Activated CD8-positive, alpha-beta memory T cell treated with anti-CD3 and anti-CD28 coated beads for 1 hour (primary cell): ENCODE data around the gene PACS1.
A peak's percentile ranks its signal among the peaks of the same experiment; 100 is the strongest.

Experiments used
- DNase-seq, 2 donors: peaks; one replicate each; pipeline ENCODE4 v3.0.0-alpha.2; 2020; ENCODE audit warnings: low read depth in 1 of 2; ENCODE audit errors: extremely low read depth in 1 of 2

PACS1 gene

DNA sequence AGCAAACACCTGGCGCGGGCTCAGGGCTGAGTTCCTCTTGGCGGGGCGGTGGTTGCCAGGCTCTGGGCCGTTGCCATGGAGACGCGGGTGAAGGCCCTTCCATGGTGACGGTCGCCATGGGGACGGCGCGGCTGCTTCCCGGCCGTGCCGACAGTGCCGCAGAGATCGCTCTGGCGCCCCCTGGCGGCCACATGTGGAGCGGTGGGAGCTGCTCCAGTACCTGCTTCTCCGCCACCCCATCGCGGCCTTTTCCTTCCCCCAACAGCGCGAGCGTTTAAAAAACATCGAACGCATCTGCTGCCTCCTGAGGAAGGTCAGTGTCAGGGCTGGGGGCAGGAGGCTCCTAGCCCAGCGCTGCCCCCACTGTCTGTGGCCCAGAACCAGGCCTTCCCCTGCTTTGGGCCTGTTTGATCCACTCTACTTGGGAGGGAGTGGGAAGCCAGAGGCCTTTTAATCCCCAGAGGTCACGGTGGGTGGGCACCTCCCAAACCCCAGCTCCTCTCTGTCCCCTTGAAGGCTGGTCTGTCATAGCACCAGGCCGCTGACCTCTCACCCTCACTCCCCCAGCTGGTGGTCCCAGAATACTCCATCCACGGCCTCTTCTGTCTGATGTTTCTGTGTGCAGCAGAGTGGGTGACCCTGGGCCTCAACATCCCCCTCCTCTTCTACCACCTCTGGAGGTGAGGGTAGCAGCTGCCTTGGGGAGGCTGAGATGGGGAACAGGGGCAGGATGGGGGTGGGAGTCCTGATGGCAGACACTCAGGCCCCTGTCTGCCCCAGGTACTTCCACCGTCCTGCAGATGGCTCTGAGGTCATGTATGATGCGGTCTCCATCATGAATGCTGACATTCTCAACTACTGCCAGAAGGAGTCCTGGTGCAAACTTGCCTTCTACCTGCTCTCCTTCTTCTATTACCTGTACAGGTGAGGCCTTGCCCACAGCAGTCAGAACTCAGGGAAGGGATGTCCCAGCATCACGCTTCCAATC, 212.7 kb downstream of the PACS1 start:
- peak; percentile 99 to 100 for DNase-seq

DNA sequence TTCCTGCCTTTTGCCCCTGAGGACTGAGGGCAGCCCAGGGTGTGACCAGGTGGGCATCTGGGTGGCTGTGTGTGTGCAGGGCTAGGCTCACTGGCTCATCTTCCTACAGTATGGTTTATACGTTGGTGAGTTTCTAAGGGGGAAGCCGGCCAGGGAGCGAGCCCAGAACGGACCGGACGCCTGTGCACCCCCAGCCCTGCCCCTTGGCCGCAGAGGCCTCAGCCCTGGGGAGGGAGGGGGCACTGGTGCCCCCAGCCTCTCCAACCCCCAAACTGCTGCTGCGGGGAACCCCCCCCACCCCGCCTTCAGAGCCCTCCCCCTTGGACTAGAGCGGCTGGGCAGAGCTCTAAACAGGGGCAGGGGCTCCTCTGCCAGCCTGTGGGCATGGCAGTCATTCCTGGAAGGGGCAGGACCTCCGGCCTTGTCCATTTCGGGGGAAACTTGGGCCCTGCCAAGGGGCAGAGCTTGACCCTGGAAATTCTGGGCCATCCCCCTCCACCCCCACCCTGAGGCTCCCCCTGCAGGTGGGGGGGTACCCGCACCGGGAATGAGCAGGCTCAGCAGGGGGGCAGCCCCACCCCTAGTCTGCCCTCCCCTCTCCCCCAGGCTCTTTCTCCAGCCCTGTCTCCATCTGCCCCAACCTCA, 213.5 kb downstream of the PACS1 start:
- no peak for DNase-seq

DNA sequence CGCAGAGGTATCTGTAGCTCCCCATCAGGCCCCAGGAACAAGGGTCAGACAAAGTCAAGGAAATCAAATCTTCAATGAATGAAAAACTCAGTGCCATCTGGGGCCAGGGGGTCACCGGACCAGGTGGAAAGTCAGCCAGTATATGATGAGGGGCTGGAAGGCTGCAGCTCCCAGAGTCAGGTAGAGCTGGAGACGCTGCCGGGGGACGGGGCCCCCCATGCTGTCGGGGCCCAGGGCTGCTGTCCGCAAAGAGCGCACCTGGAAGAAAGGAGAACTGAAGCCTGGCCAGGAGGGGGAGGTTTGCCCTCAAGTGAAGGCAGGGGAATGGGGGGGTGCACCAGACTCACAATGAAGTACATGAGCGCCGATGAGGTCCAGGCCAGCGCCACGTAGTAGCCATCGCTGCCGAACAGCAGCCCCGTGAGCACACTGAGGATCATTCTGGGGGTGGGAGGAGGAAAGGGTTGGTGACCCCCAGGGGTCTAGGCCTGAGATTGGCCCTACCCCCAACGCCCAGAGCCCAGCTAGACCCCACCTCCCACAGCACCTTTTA, 214.5 kb downstream of the PACS1 start:
- DNase-seq, result no peak

DNA sequence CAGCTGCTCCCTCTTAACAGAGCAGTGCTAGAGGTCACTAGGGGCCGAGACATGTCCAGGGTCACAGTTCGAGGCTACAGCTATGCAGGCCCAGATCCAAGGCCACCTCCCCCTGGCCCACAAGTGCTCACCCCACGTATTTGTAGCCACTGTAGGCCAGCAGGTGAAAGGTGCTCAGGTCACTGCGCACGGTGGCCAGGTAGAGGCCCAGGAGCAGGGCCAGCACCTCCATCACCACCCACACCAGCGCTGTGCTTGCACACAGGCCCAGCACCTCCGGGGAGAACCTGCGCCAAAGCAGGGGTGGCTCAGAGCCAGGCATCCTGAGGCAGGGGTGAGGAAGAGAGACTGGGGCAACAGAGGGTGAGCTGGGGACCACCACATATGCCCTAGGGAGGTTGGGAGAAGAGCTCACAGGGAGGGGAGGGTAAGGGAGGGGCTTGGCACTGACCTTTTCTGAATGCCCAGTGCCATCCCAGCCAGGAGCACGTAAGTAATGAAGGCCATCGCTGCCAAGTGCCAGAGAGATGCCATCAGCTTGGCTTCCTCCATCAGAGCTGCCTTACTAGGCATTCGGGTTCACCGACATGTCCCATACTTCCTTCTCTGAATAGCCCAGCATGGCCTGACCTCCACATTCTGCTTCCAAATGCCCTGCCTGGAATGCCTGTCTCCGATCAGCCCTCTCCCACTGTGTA, 215.3 kb downstream of the PACS1 start:
- DNase-seq, result no peak

DNA sequence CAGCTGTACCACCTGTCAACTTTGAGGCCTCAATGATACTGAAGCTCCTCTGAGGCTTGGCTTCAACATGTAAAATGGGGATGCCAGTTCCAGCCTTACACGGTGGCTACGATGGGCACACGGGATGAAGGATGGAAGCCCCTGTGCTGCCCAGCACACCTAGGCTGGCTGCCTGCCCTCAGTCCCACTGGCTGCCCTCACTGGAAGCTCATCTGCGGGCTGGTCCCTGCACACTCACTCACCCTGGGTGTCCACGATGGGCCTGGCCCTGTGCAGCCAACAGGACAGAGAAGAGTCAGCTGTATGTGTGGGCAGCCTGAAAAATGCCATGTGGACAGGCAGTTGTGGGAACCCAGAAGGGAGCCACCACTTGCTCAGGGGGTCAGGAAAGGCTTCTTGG, 216.6 kb downstream of the PACS1 start:
- DNase-seq, result no peak

DNA sequence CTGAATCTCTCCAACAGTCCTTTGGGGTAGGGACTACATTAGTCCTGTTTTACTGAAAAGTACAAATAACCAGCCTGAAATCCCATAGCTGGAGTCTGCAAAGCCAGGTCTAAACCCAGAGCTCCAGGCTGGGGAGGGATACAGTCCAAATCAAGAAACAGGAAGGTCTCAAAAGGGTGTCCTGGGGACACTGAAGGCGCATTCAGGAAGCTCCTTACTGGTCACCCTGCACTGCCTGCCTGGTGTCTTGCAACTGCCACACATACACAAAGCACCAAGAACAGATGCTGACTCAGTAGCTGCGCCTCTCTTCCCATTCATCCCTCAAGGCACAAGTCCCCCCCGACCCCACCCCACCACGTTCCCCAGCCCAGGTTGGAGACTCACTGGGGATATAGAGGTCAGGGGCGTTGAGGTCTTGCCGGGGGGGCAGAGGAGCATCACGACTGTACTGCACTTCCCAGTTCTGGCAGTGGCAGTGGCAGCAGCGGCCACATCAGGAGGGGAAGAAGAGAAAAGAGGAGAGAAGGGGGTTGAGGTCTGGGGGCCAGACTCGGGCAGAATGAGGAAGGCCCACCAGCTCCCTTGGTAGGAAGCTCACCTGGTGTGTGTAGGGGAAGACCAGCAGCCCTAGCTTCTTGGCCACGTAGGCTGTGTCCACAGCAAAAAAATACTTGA, 217.3 kb downstream of the PACS1 start:
- DNase-seq, result no peak

DNA sequence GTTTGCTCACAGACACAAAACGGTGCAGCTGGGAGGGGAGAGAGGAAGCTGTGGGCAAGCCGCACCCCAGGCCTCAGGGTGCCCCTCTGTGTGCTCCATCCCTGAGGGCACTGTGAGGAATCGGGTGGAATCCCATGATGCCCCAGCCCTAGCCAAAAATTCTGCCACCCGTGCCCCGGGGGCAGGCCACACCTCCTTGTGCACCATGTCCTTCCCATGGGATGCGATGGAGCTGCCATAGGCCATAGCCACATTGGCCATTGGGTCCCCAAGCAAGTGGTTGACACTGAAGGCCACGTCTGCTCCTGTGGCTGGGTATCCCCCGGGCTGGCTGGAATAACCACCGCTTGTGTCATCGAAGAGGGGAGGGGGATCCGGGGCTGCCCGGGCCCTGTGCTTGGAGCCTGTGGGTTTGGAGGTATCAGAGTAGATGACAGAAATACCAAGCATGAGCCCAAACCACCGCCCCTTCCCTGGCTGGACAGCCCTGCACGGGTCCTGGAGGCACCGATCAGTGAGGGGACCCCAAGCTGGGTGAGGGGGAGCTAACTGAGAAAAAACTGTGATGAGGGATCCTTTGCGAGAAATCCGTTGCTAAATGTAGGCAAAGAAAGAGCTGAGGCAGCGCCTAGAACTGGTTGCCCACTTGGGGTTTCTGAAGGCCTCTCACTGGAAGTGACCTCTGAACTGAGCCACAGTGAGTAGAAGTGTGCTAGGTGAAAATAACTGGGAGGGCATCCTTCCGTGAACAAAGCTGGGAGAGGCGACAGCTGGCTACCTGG, 218.0 kb downstream of the PACS1 start:
- DNase-seq, result no peak

DNA sequence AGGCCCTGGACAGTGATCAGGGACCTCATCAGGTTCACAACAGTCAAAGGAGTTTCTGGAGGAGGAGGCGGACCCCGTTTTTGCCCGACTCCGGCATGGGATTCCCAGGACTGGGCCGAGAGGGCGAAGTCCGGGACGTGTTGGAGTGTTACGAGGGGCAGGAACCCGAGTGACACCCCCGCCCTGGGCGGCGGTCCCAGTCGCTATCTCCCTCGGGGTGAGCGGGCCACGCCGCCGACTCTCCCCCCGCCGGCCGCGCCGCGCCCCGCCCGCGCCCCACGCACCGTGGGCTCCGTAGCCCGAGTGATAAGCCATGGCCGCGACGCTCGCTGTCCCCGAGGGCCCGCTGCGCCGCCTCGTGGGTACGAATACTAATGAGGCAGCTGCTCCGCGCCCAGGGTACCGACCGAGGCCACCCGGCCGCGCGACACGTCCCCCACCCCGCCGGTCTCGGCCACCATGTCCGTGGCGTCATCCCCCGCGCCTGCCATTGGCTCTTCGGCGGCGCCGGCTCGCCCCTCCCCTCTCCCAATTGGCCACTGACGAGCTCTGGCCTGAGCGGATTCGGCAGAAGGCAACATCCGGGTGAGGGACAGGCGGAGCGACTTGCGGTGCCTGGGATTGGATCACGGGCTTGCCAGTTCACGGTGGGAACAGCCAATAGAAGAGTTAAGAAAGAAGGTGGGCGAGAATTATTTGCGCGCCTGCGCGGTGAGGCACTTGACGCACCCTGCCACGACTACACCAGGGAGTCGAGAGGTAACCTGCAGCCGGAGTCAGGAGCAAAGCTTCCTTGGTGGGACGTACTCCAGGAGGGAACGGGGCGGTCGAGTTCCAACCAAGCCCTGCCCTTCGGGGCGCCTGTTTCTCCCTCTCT, 218.8 kb downstream of the PACS1 start, which contains the start of gene YIF1A:
TSS of gene YIF1A (minus strand) at position 473 of the 877 bp plus-strand sequence. CDS start at position 315, 158 bp downstream.
- DNase-seq, result peak; percentile 95 to 97

DNA sequence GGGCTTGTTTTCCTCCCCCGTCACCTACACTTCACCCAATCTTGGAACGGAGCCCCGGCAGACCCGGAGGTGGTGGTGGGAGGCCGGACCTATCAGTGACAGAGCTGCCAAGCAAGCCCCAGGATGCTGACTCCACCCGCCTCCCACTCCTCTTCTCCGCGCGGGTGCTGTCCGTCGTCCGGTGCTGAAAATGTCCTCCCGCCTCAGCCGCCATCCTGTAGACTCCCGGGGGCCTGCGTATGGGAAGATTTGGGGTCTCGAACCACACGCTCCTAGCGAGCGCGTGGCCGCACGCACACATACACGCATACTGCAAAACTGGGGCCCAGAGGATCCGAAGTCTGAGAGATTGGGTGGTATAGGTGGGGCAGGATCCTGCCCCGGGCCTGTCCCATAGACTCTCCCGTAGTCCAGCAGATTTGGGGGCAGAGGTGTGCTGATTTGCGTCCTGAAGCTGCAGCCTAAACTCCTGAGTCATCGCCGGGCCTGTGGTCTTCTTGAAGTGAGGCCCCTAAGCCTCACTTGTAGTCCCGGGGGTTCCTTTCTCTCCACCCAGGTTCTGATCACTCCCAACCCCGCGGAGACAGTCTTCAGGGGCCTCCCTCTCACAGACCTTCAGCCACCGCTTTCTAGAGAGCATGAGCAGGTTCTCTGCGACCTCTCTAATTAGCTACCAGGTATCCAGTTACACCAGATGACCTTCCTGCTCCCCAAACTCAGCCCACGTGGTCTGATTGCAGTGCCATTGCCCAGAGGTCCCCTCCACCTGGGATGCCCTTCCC, 219.7 kb downstream of the PACS1 start:
- DNase-seq, result peak in 1 of 2 donors; percentile 51

DNA sequence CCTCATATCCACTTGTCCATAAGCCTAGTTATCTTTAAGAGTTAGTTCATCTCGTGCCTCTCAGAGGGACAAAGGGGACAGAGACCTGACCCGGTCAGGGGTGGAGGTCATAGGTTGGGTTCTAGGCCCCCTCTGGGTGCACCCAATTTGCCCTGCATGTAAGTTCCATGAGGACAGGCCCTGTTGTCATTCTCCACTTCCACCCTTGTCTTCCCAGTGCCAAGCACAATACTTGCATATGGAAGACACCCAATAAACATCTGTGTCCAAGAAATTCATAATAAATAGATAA, 220.2 kb downstream of the PACS1 start:
- DNase-seq, result no peak

DNA sequence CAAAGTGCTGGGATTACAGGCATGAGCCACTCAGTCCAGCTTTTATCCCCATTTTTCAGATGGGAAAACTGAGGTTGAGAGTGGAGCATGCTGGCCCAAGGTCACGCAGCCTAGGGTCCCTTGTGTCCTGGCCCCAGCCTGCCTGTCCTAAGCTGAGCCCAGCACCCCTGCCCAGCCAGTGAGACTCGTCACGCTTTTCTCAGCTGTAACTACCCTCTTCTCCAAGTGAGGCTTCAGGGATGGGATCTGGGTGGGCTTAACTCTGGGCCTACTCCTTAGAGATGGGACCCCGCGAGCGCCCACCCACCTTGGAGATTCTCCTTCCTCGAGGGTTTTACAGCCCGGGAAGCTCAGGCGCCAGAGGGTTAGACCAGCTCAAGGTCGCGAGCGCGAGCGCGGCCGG, 221.2 kb downstream of the PACS1 start:
- no peak for DNase-seq

DNA sequence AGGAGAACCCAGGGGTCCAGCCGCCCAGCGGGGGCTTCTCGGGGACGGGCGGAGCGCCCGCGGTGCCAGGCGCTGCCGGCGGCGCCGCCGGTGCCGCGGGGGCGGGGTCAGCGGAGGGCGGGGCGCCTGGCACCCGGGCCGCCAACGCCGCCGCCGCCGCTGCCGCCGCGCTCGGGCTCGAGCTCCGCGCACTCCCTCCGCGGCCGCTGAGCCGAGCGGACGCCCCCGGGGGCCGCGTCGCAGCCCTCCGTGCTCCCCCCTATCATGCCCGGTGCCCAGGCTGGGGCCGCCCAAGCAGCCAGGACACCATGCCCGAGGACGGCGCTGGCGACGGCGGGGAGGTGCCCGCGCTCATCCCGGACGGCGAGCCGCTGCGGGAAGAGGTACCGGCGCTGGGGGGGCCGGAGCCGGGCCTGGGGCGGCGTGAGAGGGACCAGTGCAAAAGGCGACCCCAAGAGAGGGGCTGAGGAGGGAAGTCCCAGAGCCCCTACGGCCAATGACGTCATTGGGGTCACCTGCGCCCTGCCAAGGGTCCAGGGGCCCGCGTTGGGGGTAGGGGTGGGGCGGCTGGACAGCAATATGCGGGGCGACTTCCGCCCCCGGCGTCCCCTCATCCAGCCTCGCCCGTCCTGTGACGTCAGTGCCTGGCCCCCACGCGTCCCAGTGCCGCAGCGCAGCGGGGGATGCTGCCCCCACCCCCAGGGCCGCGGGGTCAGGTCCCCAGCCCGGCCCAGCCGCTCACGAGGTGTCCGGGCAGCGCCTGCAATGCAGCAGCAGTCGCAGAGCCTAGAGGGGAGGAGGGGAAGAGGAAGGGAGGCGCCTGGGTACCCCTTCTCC, 221.9 kb downstream of the PACS1 start, which contains the start of gene TMEM151A:
TSS of gene TMEM151A (plus strand) at position 189 of the 837 bp plus-strand sequence. CDS start at position 309, 120 bp downstream.
- no peak for DNase-seq

DNA sequence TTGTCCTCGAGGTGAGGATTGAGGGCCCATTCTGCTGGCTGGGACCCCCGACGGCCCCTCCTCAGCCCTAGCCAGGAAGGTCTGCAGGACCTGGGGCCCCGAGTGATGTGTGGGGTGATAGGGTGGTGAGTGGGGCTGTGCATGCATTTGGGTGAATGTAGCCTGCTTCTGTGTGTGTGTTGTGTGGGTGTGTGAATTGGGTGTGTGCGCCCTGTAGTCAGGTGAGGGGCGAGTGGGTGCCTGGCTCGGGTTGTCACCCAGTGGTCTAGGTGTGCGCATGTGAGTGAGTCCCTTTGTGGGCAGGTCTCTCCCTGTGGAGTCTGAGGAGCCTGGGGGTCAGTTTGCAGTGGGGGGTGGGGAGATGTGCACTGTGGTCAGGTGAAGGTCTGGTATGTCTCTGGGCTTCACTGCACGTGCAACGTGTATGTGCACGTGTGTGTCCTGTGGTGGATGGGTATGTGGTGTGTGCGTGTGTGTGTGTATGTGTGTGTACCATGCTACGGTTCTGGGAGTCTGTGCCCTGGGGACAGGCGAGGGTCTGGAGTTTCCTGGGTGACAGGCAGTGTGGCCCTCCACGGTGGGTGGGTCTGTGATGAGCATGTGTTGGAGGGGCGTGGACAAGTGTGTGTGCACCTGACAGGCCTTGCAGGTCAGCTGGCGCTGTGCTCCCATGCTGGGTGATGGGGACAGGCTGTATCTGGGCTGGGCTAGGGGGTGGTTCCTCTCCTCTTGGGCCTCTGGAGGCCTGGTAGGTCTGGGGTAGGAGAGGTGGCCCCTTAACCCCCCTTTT, 222.7 kb downstream of the PACS1 start:
- DNase-seq, result no peak

DNA sequence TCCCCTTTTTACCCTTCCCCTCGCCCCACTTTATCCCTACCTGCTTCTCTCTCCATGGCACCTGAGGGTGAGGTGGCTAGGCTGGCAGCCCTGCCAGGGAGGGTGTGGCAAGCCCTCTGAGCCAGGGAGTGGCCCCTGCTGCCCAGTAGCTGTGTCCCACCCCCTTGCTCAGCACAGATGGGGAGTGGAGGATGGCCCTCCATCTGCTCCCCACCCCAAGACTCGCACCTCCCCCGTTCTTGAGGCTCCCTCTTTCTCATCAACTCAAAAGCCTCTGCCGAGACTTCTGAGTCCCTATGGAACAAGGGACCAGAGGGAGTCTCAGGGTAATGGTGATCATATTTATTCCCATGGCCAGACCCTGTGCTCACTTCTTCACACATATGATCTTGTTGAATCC, 223.3 kb downstream of the PACS1 start:
- no peak for DNase-seq

DNA sequence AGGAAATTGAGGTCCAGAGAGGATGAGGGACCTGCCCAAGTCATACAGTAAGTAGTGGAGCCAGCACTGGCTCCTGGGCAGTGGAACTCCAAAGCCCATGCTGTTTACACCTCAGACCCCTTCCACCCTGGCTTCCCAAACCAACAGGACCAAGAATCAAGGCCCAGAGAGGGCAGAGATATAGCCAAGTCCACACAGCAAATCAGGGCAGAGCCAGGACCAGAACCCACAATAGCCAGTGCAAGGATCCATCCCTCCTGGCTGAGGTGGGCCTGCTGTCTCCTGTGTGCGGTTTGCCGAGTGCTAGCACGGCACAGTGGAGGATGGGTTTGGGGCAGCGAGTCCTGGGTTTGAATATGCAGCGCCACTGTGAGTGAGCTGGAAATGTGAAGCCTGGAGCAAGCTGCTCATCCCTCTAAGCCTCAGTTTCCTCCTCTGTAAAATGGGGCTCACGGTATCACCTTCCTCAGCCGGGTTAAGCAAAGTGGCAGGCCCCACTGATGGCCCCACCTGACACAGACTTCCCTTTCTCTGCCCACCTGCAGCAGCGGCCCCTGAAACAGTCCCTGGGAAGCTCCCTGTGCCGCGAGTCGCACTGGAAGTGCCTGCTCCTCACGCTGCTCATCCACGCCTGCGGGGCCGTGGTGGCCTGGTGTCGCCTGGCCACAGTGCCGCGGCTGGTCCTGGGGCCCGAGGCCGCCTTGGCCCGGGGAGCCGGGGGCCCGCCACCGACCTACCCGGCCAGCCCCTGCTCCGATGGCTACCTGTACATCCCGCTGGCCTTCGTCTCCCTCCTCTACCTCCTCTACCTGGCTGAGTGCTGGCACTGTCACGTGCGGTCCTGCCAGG, 223.9 kb downstream of the PACS1 start:
- no peak for DNase-seq
